NB4 (cell line): Measurements from ENCODE around the gene KRT7.

Source experiments
- DNase-seq: peaks from one replicate; pipeline ENCODE4 v3.0.0; 2010; ENCODE audit warnings: low read depth
- H3K4me3 ChIP-seq: one replicate; pipeline ENCODE4 v1.5.1; 2011; ENCODE audit warnings: mild to moderate bottlenecking, low read depth, low read length, moderate library complexity
- CTCF ChIP-seq: IDR thresholded peaks from one replicate; pipeline ENCODE4 v1.5.1; 2012; ENCODE audit warnings: low read depth, low read length
- MAX ChIP-seq: IDR thresholded peaks from 2 replicates; pipeline ENCODE4 v1.6.1; 2011; ENCODE audit warnings: low read depth, low read length
- MYC ChIP-seq: IDR thresholded peaks from 2 replicates; pipeline ENCODE4 v1.6.1; 2011; ENCODE audit warnings: low read depth, low read length
- POLR2A ChIP-seq: IDR thresholded peaks from 2 replicates; pipeline ENCODE4 v1.6.1; 2011; ENCODE audit warnings: mild to moderate bottlenecking; ENCODE audit not compliant: insufficient read length; ENCODE audit errors: extremely low read depth

Gene KRT7

GRCh38 chr12:52214421-52214802 is 18.6 kb upstream of the KRT7 start:
- TF ChIP-seq MAX (no peak), CTCF (peak; percentile 63)
- no peak overlapping the region for H3K4me3 ChIP-seq
- DNase-seq: peak; percentile 36

GRCh38 chr12:52215587-52216031 is 17.4 kb upstream of the KRT7 start:
- H3K4me3 ChIP-seq: no peak overlapping the region
- no peak for TF ChIP-seq CTCF
- no peak for TF ChIP-seq POLR2A
- TF ChIP-seq MAX: no peak
- no peak for TF ChIP-seq MYC
- DNase-seq: peak; percentile 13

GRCh38 chr12:52216100-52216499 is 16.9 kb upstream of the KRT7 start:
- H3K4me3 ChIP-seq: no peak overlapping the region
- DNase-seq: peak; percentile 22
- TF ChIP-seq POLR2A: no peak
- no peak for TF ChIP-seq MAX
- TF ChIP-seq MYC: no peak
- TF ChIP-seq CTCF: no peak

DNA sequence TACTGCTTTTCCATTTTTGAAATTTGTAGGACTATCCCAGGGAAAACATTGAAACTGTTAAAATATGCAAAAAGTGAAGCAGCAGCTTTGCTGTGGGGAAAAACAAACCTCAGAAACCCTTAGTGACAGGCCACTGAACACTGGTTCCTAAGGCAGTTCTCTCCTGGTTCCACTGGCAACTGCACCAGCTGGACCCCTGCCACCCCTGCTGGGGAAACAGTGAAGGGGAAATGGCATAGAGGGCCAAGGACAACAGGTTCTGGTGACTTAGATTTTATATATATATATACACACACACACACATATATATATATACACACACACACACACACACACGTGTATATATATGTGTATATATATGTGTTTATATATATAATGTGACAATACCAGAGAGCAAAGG is 16.2 kb upstream of the KRT7 start:
- no peak for TF ChIP-seq MAX
- TF ChIP-seq CTCF: no peak
- no peak for TF ChIP-seq MYC
- TF ChIP-seq POLR2A: no peak
- DNase-seq: no peak
- no peak overlapping the region for H3K4me3 ChIP-seq

GRCh38 chr12:52217223-52217622 is 15.8 kb upstream of the KRT7 start:
- no peak for DNase-seq
- TF ChIP-seq CTCF (no peak), POLR2A (no peak), MYC (no peak), MAX (no peak)

DNA sequence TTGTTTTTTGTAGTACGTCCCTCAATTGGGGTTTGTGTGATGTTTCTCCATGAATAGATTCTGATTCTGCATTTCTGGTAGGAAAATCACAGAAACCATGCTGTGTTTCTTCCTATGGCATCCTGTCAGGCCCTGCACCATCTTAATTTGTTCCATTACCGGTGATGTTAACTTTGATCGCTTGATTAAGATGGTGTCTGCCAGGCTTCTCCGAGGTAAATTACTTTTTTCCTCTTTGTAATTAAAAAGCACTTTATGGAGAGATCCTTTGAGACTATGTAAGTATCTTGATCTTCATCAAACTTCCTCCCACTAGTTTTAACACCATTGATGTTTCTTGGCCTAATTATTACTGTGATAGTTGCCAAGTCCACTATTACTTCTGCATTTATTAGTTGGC is 15.0 kb upstream of the KRT7 start:
- DNase-seq: no peak
- H3K4me3 ChIP-seq: no peak overlapping the region
- TF ChIP-seq CTCF: no peak
- no peak for TF ChIP-seq MYC
- TF ChIP-seq MAX: no peak
- TF ChIP-seq POLR2A: no peak

More at GRCh38 chr12:52217223-52217622, 15.8 kb upstream of the KRT7 start:
- H3K4me3 ChIP-seq: no peak overlapping the region
